ENCODE results near the gene TRPV3.

- TF ChIP-seq, protein P1, sequence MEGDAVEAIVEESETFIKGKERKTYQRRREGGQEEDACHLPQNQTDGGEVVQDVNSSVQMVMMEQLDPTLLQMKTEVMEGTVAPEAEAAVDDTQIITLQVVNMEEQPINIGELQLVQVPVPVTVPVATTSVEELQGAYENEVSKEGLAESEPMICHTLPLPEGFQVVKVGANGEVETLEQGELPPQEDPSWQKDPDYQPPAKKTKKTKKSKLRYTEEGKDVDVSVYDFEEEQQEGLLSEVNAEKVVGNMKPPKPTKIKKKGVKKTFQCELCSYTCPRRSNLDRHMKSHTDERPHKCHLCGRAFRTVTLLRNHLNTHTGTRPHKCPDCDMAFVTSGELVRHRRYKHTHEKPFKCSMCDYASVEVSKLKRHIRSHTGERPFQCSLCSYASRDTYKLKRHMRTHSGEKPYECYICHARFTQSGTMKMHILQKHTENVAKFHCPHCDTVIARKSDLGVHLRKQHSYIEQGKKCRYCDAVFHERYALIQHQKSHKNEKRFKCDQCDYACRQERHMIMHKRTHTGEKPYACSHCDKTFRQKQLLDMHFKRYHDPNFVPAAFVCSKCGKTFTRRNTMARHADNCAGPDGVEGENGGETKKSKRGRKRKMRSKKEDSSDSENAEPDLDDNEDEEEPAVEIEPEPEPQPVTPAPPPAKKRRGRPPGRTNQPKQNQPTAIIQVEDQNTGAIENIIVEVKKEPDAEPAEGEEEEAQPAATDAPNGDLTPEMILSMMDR (conservative IDR thresholded peaks at IDR 0.05 in 1 of 2, IDR thresholded peaks at IDR 0.05 in 1 of 2; ENCODE audit: low read depth in 1 of 2, low read length in 2 of 2), result no peak
- no peak for TF ChIP-seq EZH2 (IDR thresholded peaks at IDR 0.05; ENCODE audit: low read length, missing control alignments)
Observed at GRCh38 chr17:3596804-3597464, 39.3 kb upstream of the TRPV3 start.
